ENCODE data around the gene SLC29A4.

- no peak for TF ChIP-seq POLR2A (IDR thresholded peaks at IDR 0.05; ENCODE audit: insufficient read depth in 1 of 2, low read depth in 2 of 2, low read length in 2 of 2)
- TF ChIP-seq PHF21A (CRISPR knock-in tag; IDR thresholded peaks at IDR 0.05): no peak
- TF ChIP-seq ZNF891 (CRISPR knock-in tag; IDR thresholded peaks at IDR 0.05): no peak
These were observed 12.0 kb upstream of the SLC29A4 start for GRCh38 chr7:5270788-5271187.
